ENCODE results near the gene GPR157. TPM values are rescaled to one million over a fixed set of nuclear protein-coding genes. Genes with fewer than 3 reads are reported as not detected.

Gene GPR157
- total and polyA plus RNA-seq, 2 experiments from 2014 or later: 0.81 to 3.9 TPM

GRCh38 chr1:9174243-9174642 lies 45.3 kb upstream of the GPR157 start:
- H3K4me3 Mint-ChIP-seq: no peak overlapping the region

More at GRCh38 chr1:9174243-9174642, 45.3 kb upstream of the GPR157 start:
- Mint-ChIP-seq H3K4me1 (peaks cover 3% of the 10 kb centered on the region; the same call in 1 of the 3 replicates), H3K36me3 (ENCODE audit: low read depth) (peaks cover 44% of the 10 kb centered on the region), H3K9me3 (no peaks in the 10 kb centered on the region), H3K27ac (no peak overlapping the region), H3K27me3 (ENCODE audit: insufficient read depth, low read depth, poor library complexity) (peaks cover 2% of the 10 kb centered on the region)
- Histone ChIP-seq H3K27ac (ENCODE audit: low read depth) (no peak overlapping the region), H3K4me2 (no peak overlapping the region), H2AFZ (no peak overlapping the region), H3F3A (replicated peaks; ENCODE audit: low read depth) (no peaks in the 10 kb centered on the region), H3K27me3 (ENCODE audit: insufficient read depth) (no peaks in the 10 kb centered on the region), H3K4me3 (no peak overlapping the region), H4K20me1 (replicated peaks; ENCODE audit: insufficient read depth) (peaks cover 9% of the 10 kb centered on the region), H3K9me2 (ENCODE audit: insufficient read depth) (no peaks in the 10 kb centered on the region), H3K4me1 (ENCODE audit: insufficient read depth) (no peaks in the 10 kb centered on the region; the same call in 1 of the 2 replicates), H3K36me3 (ENCODE audit: insufficient read depth) (peaks cover 3% of the 10 kb centered on the region; the same call in 1 of the 2 replicates), H3K79me2 (replicated peaks; ENCODE audit: insufficient read depth) (peaks cover 99% of the 10 kb centered on the region)
- DNase-seq (ENCODE audit: low spot score) (no peak), ATAC-seq (no peak)
- TF ChIP-seq JUNB (IDR thresholded peaks at IDR 0.05; ENCODE audit: unreplicated experiment) (no peak), EZH2 (IDR thresholded peaks at IDR 0.05; ENCODE audit: low read depth, unreplicated experiment) (no peak), NANOG (IDR thresholded peaks at IDR 0.05; ENCODE audit: borderline replicate concordance) (no peak), REST (IDR thresholded peaks at IDR 0.05; ENCODE audit: unreplicated experiment) (no peak), ZNF114 (CRISPR knock-in tag; IDR thresholded peaks at IDR 0.05) (no peak), ZNF462 (CRISPR knock-in tag; IDR thresholded peaks at IDR 0.05) (no peak), EZH2phosphoT487 (IDR thresholded peaks at IDR 0.05; ENCODE audit: unreplicated experiment) (no peak), CTCF (conservative IDR thresholded peaks at IDR 0.05; ENCODE audit: low read depth in 2 of 2) (no peak), CREB1 (CRISPR knock-in tag; IDR thresholded peaks at IDR 0.05; ENCODE audit: low read depth) (no peak), STAT1 (IDR thresholded peaks at IDR 0.05; ENCODE audit: unreplicated experiment) (no peak), ZNF331 (CRISPR knock-in tag; IDR thresholded peaks at IDR 0.05; ENCODE audit: low read depth) (no peak), POLR2AphosphoS5 (IDR thresholded peaks at IDR 0.05; ENCODE audit: low read depth) (no peak), ETS1 (IDR thresholded peaks at IDR 0.05) (no peak)
